ENCODE results near the gene PGGHG.

PGGHG gene

DNA sequence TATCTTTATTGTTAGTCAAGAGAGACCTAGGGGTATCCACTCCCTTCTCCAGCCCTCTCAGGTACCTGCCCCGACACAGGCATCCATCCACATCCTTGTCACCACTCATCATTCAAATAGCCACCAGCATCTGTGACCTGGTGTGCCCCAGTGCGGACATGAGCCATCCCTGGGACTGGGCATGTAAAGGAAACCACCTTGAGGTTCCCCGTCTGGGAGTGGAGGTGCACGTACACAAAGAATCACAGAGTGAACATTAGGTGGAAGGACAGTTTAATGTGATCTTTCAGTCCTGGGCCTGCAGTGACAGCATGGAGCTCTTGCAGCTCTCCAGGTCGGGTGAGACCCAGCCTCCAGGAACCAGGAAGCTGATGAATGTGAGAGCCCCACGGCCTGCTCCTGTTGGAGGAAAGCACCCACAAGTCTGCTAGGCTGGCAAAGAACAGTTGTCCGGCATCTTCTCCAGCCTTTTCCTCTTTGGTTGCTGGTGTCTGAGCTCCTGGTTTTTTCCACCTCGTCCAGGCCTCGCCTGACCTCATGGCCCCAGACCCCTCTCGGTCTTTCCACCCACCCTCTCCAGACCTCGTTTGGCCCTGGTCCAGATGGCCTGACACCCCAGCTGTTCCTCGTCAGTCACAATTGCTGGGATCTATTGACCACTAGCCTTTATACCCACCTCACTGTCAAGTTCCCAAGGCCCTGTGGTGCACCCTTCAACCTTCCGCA lies 35.6 kb upstream of the PGGHG start:
- TF ChIP-seq, protein P1, sequence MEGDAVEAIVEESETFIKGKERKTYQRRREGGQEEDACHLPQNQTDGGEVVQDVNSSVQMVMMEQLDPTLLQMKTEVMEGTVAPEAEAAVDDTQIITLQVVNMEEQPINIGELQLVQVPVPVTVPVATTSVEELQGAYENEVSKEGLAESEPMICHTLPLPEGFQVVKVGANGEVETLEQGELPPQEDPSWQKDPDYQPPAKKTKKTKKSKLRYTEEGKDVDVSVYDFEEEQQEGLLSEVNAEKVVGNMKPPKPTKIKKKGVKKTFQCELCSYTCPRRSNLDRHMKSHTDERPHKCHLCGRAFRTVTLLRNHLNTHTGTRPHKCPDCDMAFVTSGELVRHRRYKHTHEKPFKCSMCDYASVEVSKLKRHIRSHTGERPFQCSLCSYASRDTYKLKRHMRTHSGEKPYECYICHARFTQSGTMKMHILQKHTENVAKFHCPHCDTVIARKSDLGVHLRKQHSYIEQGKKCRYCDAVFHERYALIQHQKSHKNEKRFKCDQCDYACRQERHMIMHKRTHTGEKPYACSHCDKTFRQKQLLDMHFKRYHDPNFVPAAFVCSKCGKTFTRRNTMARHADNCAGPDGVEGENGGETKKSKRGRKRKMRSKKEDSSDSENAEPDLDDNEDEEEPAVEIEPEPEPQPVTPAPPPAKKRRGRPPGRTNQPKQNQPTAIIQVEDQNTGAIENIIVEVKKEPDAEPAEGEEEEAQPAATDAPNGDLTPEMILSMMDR (conservative IDR thresholded peaks at IDR 0.05; ENCODE audit: low read length) = no peak
- TF ChIP-seq EZH2phosphoT487 (IDR thresholded peaks at IDR 0.05; ENCODE audit: borderline replicate concordance) = no peak
- H3K36me3 ChIP-seq (ENCODE audit: insufficient read depth, low read length) = peaks cover 33% of the 10 kb centered on the region; the same call in 1 of the 2 replicates
- peaks cover 3% of the 10 kb centered on the region for H3K4me1 ChIP-seq (ENCODE audit: insufficient read depth, low read length, poor library complexity, severe bottlenecking)
- H2AFZ ChIP-seq (ENCODE audit: low read length) = no peak overlapping the region
- no peaks in the 10 kb centered on the region for H3K9me2 ChIP-seq (replicated peaks; ENCODE audit: low read depth, low read length)
- H3K4me2 ChIP-seq (ENCODE audit: low read depth, low read length, poor library complexity, severe bottlenecking) = no peak overlapping the region
- H3K9me3 ChIP-seq (ENCODE audit: insufficient read depth, low read depth, low read length) = no peaks in the 10 kb centered on the region
- H3F3A ChIP-seq (ENCODE audit: low read depth) = no peaks in the 10 kb centered on the region
- H3K9ac ChIP-seq (ENCODE audit: low read depth, low read length, poor library complexity, severe bottlenecking) = no peak overlapping the region
- H3K4me3 ChIP-seq (ENCODE audit: low read length, poor library complexity, severe bottlenecking) = no peak overlapping the region
- H4K20me1 ChIP-seq (ENCODE audit: insufficient read depth, low read length, poor library complexity, severe bottlenecking) = no peaks in the 10 kb centered on the region
- no peaks in the 10 kb centered on the region for H3K79me2 ChIP-seq (ENCODE audit: insufficient read depth, low read length)
- H3K27me3 ChIP-seq (ENCODE audit: insufficient read depth, low read length, poor library complexity, severe bottlenecking) = no peaks in the 10 kb centered on the region

GRCh38 chr11:253886-254270 lies 35.0 kb upstream of the PGGHG start:
- Histone ChIP-seq H2AFZ (ENCODE audit: low read length) (no peak overlapping the region), H3K4me3 (ENCODE audit: low read length, poor library complexity, severe bottlenecking) (no peak overlapping the region), H3K36me3 (ENCODE audit: insufficient read depth, low read length) (peaks cover 27% of the 10 kb centered on the region; the same call in 1 of the 2 replicates), H3K4me2 (ENCODE audit: low read depth, low read length, poor library complexity, severe bottlenecking) (no peak overlapping the region), H3K9ac (ENCODE audit: low read depth, low read length, poor library complexity, severe bottlenecking) (no peak overlapping the region), H3K4me1 (ENCODE audit: insufficient read depth, low read length, poor library complexity, severe bottlenecking) (peaks cover 3% of the 10 kb centered on the region), H3K27me3 (ENCODE audit: insufficient read depth, low read length, poor library complexity, severe bottlenecking) (no peaks in the 10 kb centered on the region), H3K9me2 (replicated peaks; ENCODE audit: low read depth, low read length) (no peaks in the 10 kb centered on the region), H3K9me3 (ENCODE audit: insufficient read depth, low read depth, low read length) (no peaks in the 10 kb centered on the region), H4K20me1 (ENCODE audit: insufficient read depth, low read length, poor library complexity, severe bottlenecking) (no peaks in the 10 kb centered on the region), H3F3A (ENCODE audit: low read depth) (no peaks in the 10 kb centered on the region), H3K79me2 (ENCODE audit: insufficient read depth, low read length) (no peaks in the 10 kb centered on the region)
- no peak for TF ChIP-seq EZH2phosphoT487 (IDR thresholded peaks at IDR 0.05; ENCODE audit: borderline replicate concordance)
- TF ChIP-seq, protein P1 (conservative IDR thresholded peaks at IDR 0.05; ENCODE audit: low read length) = no peak

DNA sequence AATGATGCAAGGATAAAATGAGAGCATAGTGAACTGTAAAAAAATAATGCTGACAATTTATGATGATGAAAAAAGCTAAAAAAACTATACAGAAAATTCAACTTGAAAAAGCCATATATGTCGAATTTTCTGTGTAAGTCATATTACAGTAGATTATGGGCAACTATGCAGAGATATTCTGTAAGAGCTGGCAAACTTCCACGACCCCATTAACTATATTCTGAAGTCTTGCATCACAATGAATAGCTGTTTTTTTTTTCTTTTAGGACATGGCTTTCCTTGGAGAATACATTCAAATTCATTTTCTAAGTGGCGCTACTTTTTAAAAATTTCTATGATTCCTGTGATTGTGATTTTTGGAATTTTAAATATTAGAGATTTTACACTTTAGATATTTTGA lies 33.8 kb upstream of the PGGHG start:
- Histone ChIP-seq H3K36me3 (ENCODE audit: insufficient read depth, low read length) (peaks cover 24% of the 10 kb centered on the region; the same call in 1 of the 2 replicates), H2AFZ (ENCODE audit: low read length) (no peak overlapping the region), H4K20me1 (ENCODE audit: insufficient read depth, low read length, poor library complexity, severe bottlenecking) (no peaks in the 10 kb centered on the region), H3F3A (ENCODE audit: low read depth) (no peaks in the 10 kb centered on the region), H3K27me3 (ENCODE audit: insufficient read depth, low read length, poor library complexity, severe bottlenecking) (no peaks in the 10 kb centered on the region), H3K9ac (ENCODE audit: low read depth, low read length, poor library complexity, severe bottlenecking) (no peak overlapping the region), H3K79me2 (ENCODE audit: insufficient read depth, low read length) (no peaks in the 10 kb centered on the region), H3K4me3 (ENCODE audit: low read length, poor library complexity, severe bottlenecking) (no peak overlapping the region), H3K9me2 (replicated peaks; ENCODE audit: low read depth, low read length) (no peaks in the 10 kb centered on the region), H3K4me1 (ENCODE audit: insufficient read depth, low read length, poor library complexity, severe bottlenecking) (peaks cover 3% of the 10 kb centered on the region), H3K9me3 (ENCODE audit: insufficient read depth, low read depth, low read length) (no peaks in the 10 kb centered on the region), H3K4me2 (ENCODE audit: low read depth, low read length, poor library complexity, severe bottlenecking) (no peak overlapping the region)
- no peak for TF ChIP-seq EZH2phosphoT487 (IDR thresholded peaks at IDR 0.05; ENCODE audit: borderline replicate concordance)
- TF ChIP-seq, protein P1 (conservative IDR thresholded peaks at IDR 0.05; ENCODE audit: low read length) = no peak
